Endodermal cell (in vitro differentiated cells): ENCODE data around the gene B4GALT1. TPM values are rescaled to one million over a fixed set of nuclear protein-coding genes. Genes with fewer than 3 reads are reported as not detected.

Experiments
- DNase-seq: peaks from one replicate; pipeline ENCODE4 v3.0.0-alpha.2; 2017
- H3K27ac ChIP-seq: 2 replicates; pipeline ENCODE4 v1.5.1; 2013; ENCODE audit warnings: mild to moderate bottlenecking, low read depth, low read length, moderate library complexity
- H3K27me3 ChIP-seq: 2 replicates; pipeline ENCODE4 v1.6.1; 2013; ENCODE audit warnings: mild to moderate bottlenecking, low read length, moderate library complexity; ENCODE audit not compliant: insufficient read depth, control insufficient read depth, poor library complexity, severe bottlenecking
- H3K36me3 ChIP-seq: 2 replicates; pipeline ENCODE4 v1.7.0; 2013; ENCODE audit warnings: mild to moderate bottlenecking, low read length, moderate library complexity; ENCODE audit not compliant: control insufficient read depth, insufficient read depth
- H3K4me1 ChIP-seq: one replicate; pipeline ENCODE4 v1.7.0; 2013; ENCODE audit warnings: low read length; ENCODE audit not compliant: control insufficient read depth, insufficient read depth
- H3K4me3 ChIP-seq: 2 replicates; pipeline ENCODE4 v1.5.1; 2013; ENCODE audit warnings: mild to moderate bottlenecking, low read length, moderate library complexity
- H3K9ac ChIP-seq: 2 replicates; pipeline ENCODE4 v1.6.1; 2013; ENCODE audit warnings: mild to moderate bottlenecking, low read length, moderate library complexity; ENCODE audit not compliant: poor library complexity, severe bottlenecking; ENCODE audit errors: extremely low read depth
- H3K9me3 ChIP-seq: 2 replicates; pipeline ENCODE4 v1.6.1; 2013; ENCODE audit warnings: mild to moderate bottlenecking, low read length, moderate library complexity; ENCODE audit not compliant: control insufficient read depth
- H3K27ac Mint-ChIP-seq: 2 replicates; pipeline ENCODE4 v1.8.0; 2020; ENCODE audit warnings: mixed read lengths
- H3K27me3 Mint-ChIP-seq: 2 replicates; pipeline ENCODE4 v1.8.0; 2021; ENCODE audit warnings: mild to moderate bottlenecking, mixed read lengths; ENCODE audit not compliant: insufficient read depth
- H3K36me3 Mint-ChIP-seq: 2 replicates; pipeline ENCODE4 v1.8.0; 2020; ENCODE audit warnings: low read depth, mixed read lengths
- H3K4me1 Mint-ChIP-seq: 2 replicates; pipeline ENCODE4 v1.8.0; 2020; ENCODE audit warnings: mixed read lengths
- H3K4me3 Mint-ChIP-seq: 2 replicates; pipeline ENCODE4 v1.8.0; 2020; ENCODE audit warnings: mild to moderate bottlenecking, moderate library complexity, mixed read lengths
- H3K9me3 Mint-ChIP-seq: 2 replicates; pipeline ENCODE4 v1.8.0; 2020; ENCODE audit warnings: mild to moderate bottlenecking, mixed read lengths
- CTCF ChIP-seq: fragments of 200-600 bp; sonication (generic); conservative IDR thresholded peaks from 2 replicates; pipeline ENCODE4 v1.5.0; 2021; ENCODE audit warnings: antibody characterized with exemption, mild to moderate bottlenecking
- WGBS, 2 experiments: methylation state at CpG; one replicate each; pipeline versions ENCODE4 v1.1.5 to v1.1.7; 2013; ENCODE audit warnings: missing lambda C conversion rate in 2 of 2, mixed read lengths in 1 of 2; ENCODE audit not compliant: insufficient coverage in 1 of 2, insufficient read length in 1 of 2; 5-methylcytosine and 5-hydroxymethylcytosine counted together
- total RNA-seq, 2 donors: library from RNA; stranded (reverse); fragmentation: NEBNext Ultra II Directional in 1 of 2; extraction: Animal tissue kit (Norgen Biotek cat#: 25700) in 1 of 2; gene quantifications; 2 replicates in 1 of 2; 3 replicates in 1 of 2; pipeline ENCODE4 v1.2.1, GENCODE V29; 2021

B4GALT1 gene
- total RNA-seq, 2 donors from 2014 or later: 62.9 to 92.6 TPM

GRCh38 chr9:33110686-33111085 lies 56.5 kb downstream of the B4GALT1 start:
- no peaks in the 10 kb centered on the region for H3K9me3 ChIP-seq
- H3K27me3 Mint-ChIP-seq: no peaks in the 10 kb centered on the region
- no peak overlapping the region for H3K27ac ChIP-seq
- H3K9ac ChIP-seq: no peak overlapping the region
- peaks cover 4% of the 10 kb centered on the region for H3K4me1 ChIP-seq
- H3K36me3 ChIP-seq: peaks cover 34% of the 10 kb centered on the region
- H3K4me1 Mint-ChIP-seq: peaks cover 28% of the 10 kb centered on the region
- H3K4me3 Mint-ChIP-seq: no peak overlapping the region
- WGBS, 2 experiments: 91 to 94% methylated on average over 5 of the region's 5 CpGs
- peaks cover 26% of the 10 kb centered on the region for H3K36me3 Mint-ChIP-seq
- no peak for TF ChIP-seq CTCF
- peak overlapping the region; percentile 49 for H3K27ac Mint-ChIP-seq
- peak; percentile 35 for DNase-seq
- H3K9me3 Mint-ChIP-seq: no peaks in the 10 kb centered on the region
- no peak overlapping the region for H3K4me3 ChIP-seq
- H3K27me3 ChIP-seq: no peaks in the 10 kb centered on the region

GRCh38 chr9:33109850-33110595 lies 57.1 kb downstream of the B4GALT1 start:
- 100% methylated on average over 1 of the region's 1 CpG; no CpG with 5 or more reads in 1 of the 2 experiments for WGBS, 2 experiments

GRCh38 chr9:33109097-33109496 lies 58.0 kb downstream of the B4GALT1 start:
- no peaks in the 10 kb centered on the region for H3K27me3 ChIP-seq
- 81 to 100% methylated on average over 1 to 3 of the region's 3 CpGs for WGBS, 2 experiments
- Mint-ChIP-seq H3K4me3 (no peak overlapping the region), H3K9me3 (no peaks in the 10 kb centered on the region), H3K4me1 (peaks cover 28% of the 10 kb centered on the region), H3K36me3 (peaks cover 19% of the 10 kb centered on the region), H3K27me3 (no peaks in the 10 kb centered on the region), H3K27ac (no peak overlapping the region)
- no peak overlapping the region for H3K27ac ChIP-seq
- H3K4me3 ChIP-seq: no peak overlapping the region
- DNase-seq: peak; percentile 31
- H3K9ac ChIP-seq: no peak overlapping the region
- H3K4me1 ChIP-seq: peaks cover 4% of the 10 kb centered on the region
- no peaks in the 10 kb centered on the region for H3K9me3 ChIP-seq
- TF ChIP-seq CTCF: no peak
- H3K36me3 ChIP-seq: peaks cover 21% of the 10 kb centered on the region

More at GRCh38 chr9:33109850-33110595, 57.1 kb downstream of the B4GALT1 start:
- peak; percentile 48 for DNase-seq
- H3K4me1 ChIP-seq: peaks cover 4% of the 10 kb centered on the region
- H3K36me3 ChIP-seq: peaks cover 27% of the 10 kb centered on the region
- no peak for TF ChIP-seq CTCF
- peak overlapping the region; percentile 75 for H3K27ac Mint-ChIP-seq
- H3K4me1 Mint-ChIP-seq: peaks cover 28% of the 10 kb centered on the region
- no peak overlapping the region for H3K9ac ChIP-seq
- no peaks in the 10 kb centered on the region for H3K27me3 Mint-ChIP-seq
- H3K36me3 Mint-ChIP-seq: peaks cover 26% of the 10 kb centered on the region
- no peaks in the 10 kb centered on the region for H3K27me3 ChIP-seq
- H3K4me3 ChIP-seq: no peak overlapping the region
- H3K27ac ChIP-seq: no peak overlapping the region
- H3K9me3 ChIP-seq: no peaks in the 10 kb centered on the region
- no peak overlapping the region for H3K4me3 Mint-ChIP-seq
- H3K9me3 Mint-ChIP-seq: no peaks in the 10 kb centered on the region
